ENCODE data around the gene KNSTRN.

DNA sequence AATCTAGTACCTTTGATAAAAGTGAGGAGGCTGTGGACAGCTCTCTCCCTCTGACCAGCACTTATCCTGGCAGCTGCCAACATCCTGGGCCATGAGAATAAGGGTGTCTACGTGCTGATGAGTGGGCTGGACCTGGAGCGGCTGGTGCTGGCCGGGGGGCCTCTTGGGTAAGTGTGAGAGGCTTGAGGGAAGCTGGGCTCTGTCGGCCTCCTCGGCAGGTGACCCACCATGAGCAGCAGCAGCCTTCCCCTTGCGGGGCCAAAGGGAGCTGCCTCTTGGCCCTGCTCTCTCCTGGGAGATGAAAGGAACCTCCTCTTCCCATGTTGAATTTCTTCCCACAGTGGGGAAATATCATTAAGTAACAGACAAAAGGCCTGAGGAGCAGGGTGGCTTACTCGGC is 32.3 kb downstream of the KNSTRN start:
- TF ChIP-seq, protein P1, sequence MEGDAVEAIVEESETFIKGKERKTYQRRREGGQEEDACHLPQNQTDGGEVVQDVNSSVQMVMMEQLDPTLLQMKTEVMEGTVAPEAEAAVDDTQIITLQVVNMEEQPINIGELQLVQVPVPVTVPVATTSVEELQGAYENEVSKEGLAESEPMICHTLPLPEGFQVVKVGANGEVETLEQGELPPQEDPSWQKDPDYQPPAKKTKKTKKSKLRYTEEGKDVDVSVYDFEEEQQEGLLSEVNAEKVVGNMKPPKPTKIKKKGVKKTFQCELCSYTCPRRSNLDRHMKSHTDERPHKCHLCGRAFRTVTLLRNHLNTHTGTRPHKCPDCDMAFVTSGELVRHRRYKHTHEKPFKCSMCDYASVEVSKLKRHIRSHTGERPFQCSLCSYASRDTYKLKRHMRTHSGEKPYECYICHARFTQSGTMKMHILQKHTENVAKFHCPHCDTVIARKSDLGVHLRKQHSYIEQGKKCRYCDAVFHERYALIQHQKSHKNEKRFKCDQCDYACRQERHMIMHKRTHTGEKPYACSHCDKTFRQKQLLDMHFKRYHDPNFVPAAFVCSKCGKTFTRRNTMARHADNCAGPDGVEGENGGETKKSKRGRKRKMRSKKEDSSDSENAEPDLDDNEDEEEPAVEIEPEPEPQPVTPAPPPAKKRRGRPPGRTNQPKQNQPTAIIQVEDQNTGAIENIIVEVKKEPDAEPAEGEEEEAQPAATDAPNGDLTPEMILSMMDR (optimal IDR thresholded peaks at IDR 0.05 in 1 of 3, IDR thresholded peaks at IDR 0.05 in 1 of 3, conservative IDR thresholded peaks at IDR 0.05 in 1 of 3; ENCODE audit: extremely low read depth in 1 of 3, insufficient read depth in 2 of 3, low read length in 3 of 3) = no peak
- TF ChIP-seq EZH2 (IDR thresholded peaks at IDR 0.05; ENCODE audit: low read length) = no peak

Data from keratinocyte (primary cell).